ENCODE results near the gene PSMC3IP. TPM values are rescaled to one million over a fixed set of nuclear protein-coding genes. Genes with fewer than 3 reads are reported as not detected.
A peak's percentile ranks its signal among the peaks of the same experiment; 100 is the strongest.

The PSMC3IP gene
- total RNA-seq, 1 experiment from 2014 or later: 25.2 TPM

- Histone ChIP-seq H3K9me3 (no peaks in the 10 kb centered on the region), H3K36me3 (ENCODE audit: control insufficient read depth, insufficient read depth, low read length) (peaks cover 1% of the 10 kb centered on the region; the same call in 1 of the 2 replicates), H3K4me1 (peaks cover 52% of the 10 kb centered on the region), H3K27me3 (replicated peaks; ENCODE audit: control insufficient read depth, insufficient read depth, low read length) (no peaks in the 10 kb centered on the region), H3K4me3 (ENCODE audit: low read depth, low read length) (no peak overlapping the region)
- Mint-ChIP-seq H3K27ac (ENCODE audit: unreplicated experiment) (no peak overlapping the region), H3K36me3 (ENCODE audit: insufficient read depth, unreplicated experiment) (peaks cover 13% of the 10 kb centered on the region), H3K4me1 (ENCODE audit: low read depth, unreplicated experiment) (peaks cover 47% of the 10 kb centered on the region), H3K4me3 (ENCODE audit: unreplicated experiment) (no peak overlapping the region), H3K9me3 (ENCODE audit: unreplicated experiment) (no peaks in the 10 kb centered on the region), H3K27me3 (ENCODE audit: insufficient read depth, unreplicated experiment) (no peaks in the 10 kb centered on the region)
- CTCF ChIA-PET: no interaction called here
- POLR2A ChIA-PET: no interaction called here
- no peak for DNase-seq
- TF ChIP-seq CTCF (IDR thresholded peaks at IDR 0.05; ENCODE audit: insufficient read depth in 1 of 2, low read depth in 1 of 2, low read length in 1 of 2, severe bottlenecking in 1 of 2, unreplicated experiment in 1 of 2): no peak
- BruUV-seq (replicated peaks): no TSS peak
- intact Hi-C loops (cut with micrococcal nuclease; ENCODE audit: unreplicated experiment): no loop called here
Observed at GRCh38 chr17:42526031-42526444, 51.5 kb downstream of the PSMC3IP start.

GRCh38 chr17:42525221-42525620 is 52.3 kb downstream of the PSMC3IP start:
- Histone ChIP-seq H3K9me3 (no peaks in the 10 kb centered on the region), H3K4me1 (peaks cover 53% of the 10 kb centered on the region), H3K27me3 (replicated peaks; ENCODE audit: control insufficient read depth, insufficient read depth, low read length) (no peaks in the 10 kb centered on the region), H3K4me3 (ENCODE audit: low read depth, low read length) (no peak overlapping the region), H3K36me3 (ENCODE audit: control insufficient read depth, insufficient read depth, low read length) (peaks cover 1% of the 10 kb centered on the region; the same call in 1 of the 2 replicates)
- no peak for TF ChIP-seq CTCF (IDR thresholded peaks at IDR 0.05; ENCODE audit: insufficient read depth in 1 of 2, low read depth in 1 of 2, low read length in 1 of 2, severe bottlenecking in 1 of 2, unreplicated experiment in 1 of 2)
- DNase-seq: no peak
- intact Hi-C loops (cut with micrococcal nuclease; ENCODE audit: unreplicated experiment): no loop called here
- ChIA-PET CTCF (no interaction called here), POLR2A (no interaction called here)
- H3K9me3 Mint-ChIP-seq (ENCODE audit: unreplicated experiment): no peaks in the 10 kb centered on the region
- H3K27me3 Mint-ChIP-seq (ENCODE audit: insufficient read depth, unreplicated experiment): no peaks in the 10 kb centered on the region
- peaks cover 47% of the 10 kb centered on the region for H3K4me1 Mint-ChIP-seq (ENCODE audit: low read depth, unreplicated experiment)
- peak overlapping the region; percentile 45 for H3K27ac Mint-ChIP-seq (ENCODE audit: unreplicated experiment)
- no TSS peak for BruUV-seq (replicated peaks)
- no peak overlapping the region for H3K4me3 Mint-ChIP-seq (ENCODE audit: unreplicated experiment)
- H3K36me3 Mint-ChIP-seq (ENCODE audit: insufficient read depth, unreplicated experiment): peaks cover 13% of the 10 kb centered on the region

DNA sequence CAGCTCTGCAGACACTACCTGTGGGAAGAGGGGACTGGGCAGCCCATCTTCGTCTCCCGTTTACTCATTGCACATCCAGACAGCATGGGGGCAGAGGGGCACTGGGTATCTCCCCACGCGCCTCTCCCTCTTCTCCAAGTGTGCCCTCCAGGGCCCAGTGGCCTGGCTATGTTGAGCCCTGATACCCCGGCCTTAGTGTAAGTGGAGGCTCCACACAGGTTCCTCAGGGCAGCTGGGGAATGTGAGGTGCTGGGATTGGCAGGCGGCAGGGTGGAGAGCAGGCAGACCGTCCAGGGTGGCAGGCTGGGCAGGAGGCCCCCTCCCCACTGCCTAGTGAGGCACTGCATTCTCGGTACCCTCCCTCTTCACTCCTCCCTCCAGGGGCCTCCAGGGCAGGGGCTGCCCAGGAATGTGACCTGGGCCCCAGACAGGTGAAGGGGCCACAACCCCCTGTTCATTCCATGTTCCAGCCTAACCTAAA is 54.7 kb downstream of the PSMC3IP start:
- peak; percentile 30 to 47 for DNase-seq
- H3K9me3 Mint-ChIP-seq (ENCODE audit: unreplicated experiment): no peaks in the 10 kb centered on the region
- H3K36me3 ChIP-seq (ENCODE audit: control insufficient read depth, insufficient read depth, low read length): peaks cover 1% of the 10 kb centered on the region; the same call in 1 of the 2 replicates
- no TSS peak for BruUV-seq (replicated peaks)
- peaks cover 26% of the 10 kb centered on the region for H3K36me3 Mint-ChIP-seq (ENCODE audit: insufficient read depth, unreplicated experiment)
- H3K4me1 ChIP-seq: peaks cover 67% of the 10 kb centered on the region
- no peak overlapping the region for H3K4me3 Mint-ChIP-seq (ENCODE audit: unreplicated experiment)
- ChIA-PET POLR2A (interaction anchor here (0.6 kb wide), 1 partner anchor 10 kb away, joined by 4 read pairs; no protein-coding TSS in a partner anchor), CTCF (interaction anchor here (0.8 to 0.9 kb wide), 3 partner anchors 18 to 94 kb away, joined by 3 read pairs; partner anchors contain the start of gene PSMC3IP)
- no peak for TF ChIP-seq CTCF (IDR thresholded peaks at IDR 0.05; ENCODE audit: insufficient read depth in 1 of 2, low read depth in 1 of 2, low read length in 1 of 2, severe bottlenecking in 1 of 2, unreplicated experiment in 1 of 2)
- H3K27me3 Mint-ChIP-seq (ENCODE audit: insufficient read depth, unreplicated experiment): no peaks in the 10 kb centered on the region
- intact Hi-C loops (cut with micrococcal nuclease; ENCODE audit: unreplicated experiment): no loop called here
- H3K27ac Mint-ChIP-seq (ENCODE audit: unreplicated experiment): peak overlapping the region; percentile 90
- H3K9me3 ChIP-seq: no peaks in the 10 kb centered on the region
- no peaks in the 10 kb centered on the region for H3K27me3 ChIP-seq (replicated peaks; ENCODE audit: control insufficient read depth, insufficient read depth, low read length)
- H3K4me1 Mint-ChIP-seq (ENCODE audit: low read depth, unreplicated experiment): peaks cover 69% of the 10 kb centered on the region
- no peak overlapping the region for H3K4me3 ChIP-seq (ENCODE audit: low read depth, low read length)

Other genes with a start within 250 kb of the PSMC3IP start
- 72.1 and 73.7 TPM in 2 replicates for gene STAT3, start 189.3 kb downstream of the PSMC3IP start, total RNA-seq (2022)
- 143 and 173 TPM in 2 replicates for gene CAVIN1, start 154.5 kb downstream of the PSMC3IP start, total RNA-seq (2022)
- gene ATP6V0A1, start 118.9 kb downstream of the PSMC3IP start, total RNA-seq (2022): 82.8 and 103 TPM in 2 replicates
- 28.7 and 29.2 TPM in 2 replicates for gene NAGLU, start 41.5 kb downstream of the PSMC3IP start, total RNA-seq (2022)
- gene HSD17B1, start 24.8 kb downstream of the PSMC3IP start, total RNA-seq (2022): 2.3 and 4.0 TPM in 2 replicates
- gene COASY, start 15.6 kb downstream of the PSMC3IP start, total RNA-seq (2022): 128 and 138 TPM in 2 replicates
- 37.5 and 41.2 TPM in 2 replicates for gene MLX, start 10.6 kb downstream of the PSMC3IP start, total RNA-seq (2022)
- 58.6 and 59.0 TPM in 2 replicates for gene RETREG3, start 31.6 kb upstream of the PSMC3IP start, total RNA-seq (2022)
- gene TUBG1, start 32.0 kb upstream of the PSMC3IP start, total RNA-seq (2022): 108 and 112 TPM in 2 replicates
- gene TUBG2, start 81.6 kb upstream of the PSMC3IP start, total RNA-seq (2022): 23.8 and 26.5 TPM in 2 replicates
- 25.3 and 26.2 TPM in 2 replicates for gene PLEKHH3, start 99.3 kb upstream of the PSMC3IP start, total RNA-seq (2022)
- 1.6 and 3.2 TPM in 2 replicates for gene CCR10, start 104.1 kb upstream of the PSMC3IP start, total RNA-seq (2022)
- 7.2 and 7.5 TPM in 2 replicates for gene CNTNAP1, start 104.8 kb upstream of the PSMC3IP start, total RNA-seq (2022)
- gene EZH1, start 167.3 kb upstream of the PSMC3IP start, total RNA-seq (2022): 16.9 and 18.0 TPM in 2 replicates
- gene RAMP2, start 183.5 kb upstream of the PSMC3IP start, total RNA-seq (2022): 21.4 and 24.3 TPM in 2 replicates
- 96.0 and 103 TPM in 2 replicates for gene VPS25, start 195.7 kb upstream of the PSMC3IP start, total RNA-seq (2022)
- gene WNK4, start 202.9 kb upstream of the PSMC3IP start, total RNA-seq (2022): 3.3 and 4.1 TPM in 2 replicates
- 63.5 and 63.6 TPM in 2 replicates for gene COA3, start 221.0 kb upstream of the PSMC3IP start, total RNA-seq (2022)
- 1.7 and 2.2 TPM in 2 replicates for gene CNTD1, start 221.1 kb upstream of the PSMC3IP start, total RNA-seq (2022)
- gene BECN1, start 246.6 kb upstream of the PSMC3IP start, total RNA-seq (2022): 82.0 and 82.7 TPM in 2 replicates